Skeletal muscle tissue (tissue), 4 donors: Measurements from ENCODE around the gene CDKN2D. TPM values are rescaled to one million over a fixed set of nuclear protein-coding genes. Genes with fewer than 3 reads are reported as not detected.
"Not testable (repeated sequence)": the region's sequence is repeated elsewhere in the genome, so short reads cannot be mapped to it uniquely, and the experiment has no call there.

Experiments used
- H3K27ac ChIP-seq: one replicate; pipeline ENCODE4 v1.7.0; 2013; ENCODE audit warnings: mild to moderate bottlenecking, low read depth, low read length, inconsistent platforms
- H3K27me3 ChIP-seq, 3 donors: one replicate each; pipeline ENCODE4 v1.7.0; 2013; ENCODE audit warnings: low read length in 3 of 3; ENCODE audit not compliant: control insufficient read depth in 3 of 3, insufficient read depth in 3 of 3
- H3K36me3 ChIP-seq, 3 donors: one replicate each; pipeline ENCODE4 v1.7.0; 2013; ENCODE audit warnings: low read length in 3 of 3; ENCODE audit not compliant: control insufficient read depth in 3 of 3, insufficient read depth in 3 of 3
- H3K4me1 ChIP-seq, 3 donors: one replicate each; pipeline ENCODE4 v1.7.0; 2013; ENCODE audit warnings: low read length in 3 of 3, mild to moderate bottlenecking in 3 of 3; ENCODE audit not compliant: control insufficient read depth in 3 of 3, insufficient read depth in 3 of 3
- H3K4me3 ChIP-seq, 3 donors: one replicate each; pipeline ENCODE4 v1.7.0; 2013; ENCODE audit warnings: low read length in 3 of 3
- H3K9ac ChIP-seq, 3 donors: one replicate each; pipeline ENCODE4 v1.7.0; 2013; ENCODE audit warnings: low read length in 3 of 3, mild to moderate bottlenecking in 3 of 3, moderate library complexity in 2 of 3, low read depth in 1 of 3
- H3K9me3 ChIP-seq, 3 donors: one replicate each; pipeline ENCODE4 v1.7.0; 2013; ENCODE audit warnings: low read length in 3 of 3; ENCODE audit not compliant: control insufficient read depth in 3 of 3
- total RNA-seq: library from RNA; depleted of rRNA; stranded (reverse); fragments of >200 nt; gene quantifications from one replicate; pipeline ENCODE4 v1.2.3, GENCODE V29; 2014
- donor health status: Osteomylitis.

Gene CDKN2D
- total RNA-seq, 1 donor from 2014 or later: 16.7 TPM

DNA sequence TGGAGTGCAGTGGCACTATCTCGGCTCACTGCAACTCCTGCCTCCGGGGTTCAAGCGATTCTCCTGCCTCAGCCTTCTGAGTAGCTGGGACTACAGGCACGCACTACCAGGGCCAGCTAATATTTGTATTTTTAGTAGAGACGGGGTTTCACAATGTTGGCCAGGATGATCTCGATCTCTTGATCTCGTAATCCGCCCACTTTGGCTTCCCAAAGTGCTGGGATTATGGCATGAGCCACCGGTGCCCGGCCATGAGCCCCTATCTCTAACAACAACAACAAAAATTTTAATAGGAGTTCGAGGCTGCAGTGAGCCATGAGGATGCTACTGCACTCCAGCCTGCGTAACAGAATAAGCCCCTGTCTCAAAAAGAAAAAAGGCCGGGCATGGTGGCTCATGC, 13.3 kb upstream of the CDKN2D start:
- Histone ChIP-seq H3K4me1 (peaks cover 5 to 6% (median 5%) of the 10 kb centered on the region in 3 donors), H3K4me3 (no peak overlapping the region), H3K9me3 (no peaks in the 10 kb centered on the region), H3K9ac (no peak overlapping the region), H3K27ac (no peak overlapping the region), H3K36me3 (no peaks in the 10 kb centered on the region), H3K27me3 (peaks cover 2 to 9% (median 5%) of the 10 kb centered on the region in 3 donors)

- H3K4me3 ChIP-seq: peak overlapping the region; percentile 58 to 72 (median 62)
- H3K27me3 ChIP-seq: peaks cover 0 to 4% (median 0%) of the 10 kb centered on the region in 3 donors
- H3K9ac ChIP-seq: peak overlapping the region; percentile 9 to 73 (median 25)
Measured at GRCh38 chr19:10580979-10581631, 12.3 kb upstream of the CDKN2D start.

GRCh38 chr19:10577951-10578350, 9.2 kb upstream of the CDKN2D start:
- Histone ChIP-seq H3K36me3 (no peaks in the 10 kb centered on the region), H3K4me3 (no peak overlapping the region), H3K27ac (no peak overlapping the region), H3K9me3 (no peaks in the 10 kb centered on the region), H3K9ac (no peak overlapping the region), H3K27me3 (peaks cover 0 to 4% (median 0%) of the 10 kb centered on the region in 3 donors), H3K4me1 (peaks cover 5 to 6% (median 5%) of the 10 kb centered on the region in 3 donors)

More at GRCh38 chr19:10580979-10581631, 12.3 kb upstream of the CDKN2D start:
- Histone ChIP-seq H3K36me3 (no peaks in the 10 kb centered on the region), H3K4me1 (peaks cover 5 to 6% (median 5%) of the 10 kb centered on the region in 3 donors), H3K9me3 (no peaks in the 10 kb centered on the region), H3K27ac (no peak overlapping the region)

- Histone ChIP-seq H3K9ac (no peak overlapping the region), H3K9me3 (no peaks in the 10 kb centered on the region), H3K4me1 (no peaks in the 10 kb centered on the region), H3K36me3 (no peaks in the 10 kb centered on the region), H3K27ac (no peak overlapping the region), H3K4me3 (no peak overlapping the region), H3K27me3 (no peaks in the 10 kb centered on the region)
Measured at GRCh38 chr19:10575011-10575716, 6.4 kb upstream of the CDKN2D start.

GRCh38 chr19:10574462-10574861, 5.7 kb upstream of the CDKN2D start:
- Histone ChIP-seq H3K9ac (no peak overlapping the region), H3K4me1 (peaks cover 1 to 3% (median 2%) of the 10 kb centered on the region in 3 donors), H3K36me3 (no peaks in the 10 kb centered on the region), H3K27me3 (no peaks in the 10 kb centered on the region), H3K9me3 (no peaks in the 10 kb centered on the region), H3K4me3 (no peak overlapping the region), H3K27ac (no peak overlapping the region)

- H3K9ac ChIP-seq, H3K9me3 ChIP-seq, H3K36me3 ChIP-seq, H3K27me3 ChIP-seq, H3K27ac ChIP-seq, H3K4me1 ChIP-seq, H3K4me3 ChIP-seq: not testable (repeated sequence)
Measured at GRCh38 chr19:10573793-10574192, 5.0 kb upstream of the CDKN2D start.

DNA sequence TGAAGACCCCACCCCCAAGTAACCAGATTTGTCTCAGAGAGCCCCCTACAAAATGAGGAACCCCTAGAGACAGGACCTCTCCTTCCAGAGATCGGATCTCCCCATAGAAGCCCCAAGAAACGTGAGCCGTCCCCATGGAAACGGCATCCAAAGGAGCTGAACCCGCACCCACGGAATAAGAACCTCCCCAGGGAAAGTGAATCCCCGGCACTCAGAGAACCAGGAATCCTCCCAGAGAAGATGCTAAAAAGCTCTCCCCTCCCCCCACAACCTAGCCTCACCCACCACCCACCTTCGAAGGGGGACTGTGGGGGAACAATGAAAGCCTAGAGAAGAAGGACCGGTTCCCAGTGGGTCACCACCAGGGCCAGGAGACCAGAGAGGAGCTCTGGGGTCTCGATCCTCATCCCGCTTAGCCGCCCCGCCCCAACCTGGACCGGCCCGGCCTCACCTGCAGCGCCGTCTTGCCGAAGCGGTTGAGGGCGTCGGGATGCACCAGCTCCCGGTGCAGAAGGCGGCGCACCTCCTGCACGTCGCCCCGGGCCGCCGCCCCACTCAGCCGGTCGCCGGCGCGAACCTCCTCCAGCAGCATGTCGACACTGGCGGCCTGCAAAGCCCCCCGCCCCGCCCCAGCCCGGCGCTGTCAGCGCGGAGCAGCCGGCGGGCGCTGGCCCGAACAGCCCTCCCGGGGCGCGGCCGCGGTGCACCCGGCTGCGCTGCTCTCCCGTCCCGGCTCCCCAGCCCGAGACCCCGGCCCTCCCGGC, 535 bp downstream of the CDKN2D start:
- H3K27me3 ChIP-seq: no peaks in the 10 kb centered on the region
- H3K4me1 ChIP-seq: peaks cover 33 to 39% (median 34%) of the 10 kb centered on the region in 3 donors
- no peaks in the 10 kb centered on the region for H3K9me3 ChIP-seq
- peaks cover 0 to 3% (median 0%) of the 10 kb centered on the region in 3 donors for H3K36me3 ChIP-seq
- H3K27ac ChIP-seq: peak overlapping the region; percentile 83
- H3K9ac ChIP-seq: peak overlapping the region; percentile 17 to 76 (median 33)
- peak overlapping the region; percentile 67 to 75 (median 73) for H3K4me3 ChIP-seq

DNA sequence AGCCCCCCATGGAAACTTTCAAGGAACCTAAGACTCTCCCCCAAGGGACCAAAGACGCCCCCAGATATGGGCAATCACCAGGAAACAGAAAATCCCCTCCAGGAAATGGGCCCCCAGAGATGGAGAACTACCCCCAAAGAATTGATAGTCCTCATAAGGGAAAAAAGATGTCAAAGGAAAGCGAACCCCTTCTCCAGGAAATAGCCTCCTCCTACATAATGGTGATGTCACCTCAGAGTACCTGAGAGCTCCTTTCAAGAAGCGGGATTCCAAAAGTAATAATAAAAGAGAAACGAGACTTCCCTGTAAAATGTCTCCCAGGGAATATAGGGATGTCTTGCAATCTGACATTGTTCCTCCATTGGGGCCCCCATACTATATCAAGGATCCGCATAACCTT, 1.1 kb downstream of the CDKN2D start:
- H3K9me3 ChIP-seq: no peaks in the 10 kb centered on the region
- peak overlapping the region; percentile 83 for H3K27ac ChIP-seq
- peak overlapping the region in 2 of 3 donors; percentile 67 to 75 for H3K4me3 ChIP-seq
- peaks cover 33 to 39% (median 34%) of the 10 kb centered on the region in 3 donors for H3K4me1 ChIP-seq
- no peaks in the 10 kb centered on the region for H3K27me3 ChIP-seq
- peak overlapping the region; percentile 29 to 76 (median 33) for H3K9ac ChIP-seq
- peaks cover 1 to 3% (median 1%) of the 10 kb centered on the region in 3 donors for H3K36me3 ChIP-seq

GRCh38 chr19:10566658-10567410, 1.9 kb downstream of the CDKN2D start:
- H3K27me3 ChIP-seq: no peaks in the 10 kb centered on the region
- peak overlapping the region; percentile 83 for H3K27ac ChIP-seq
- H3K4me3 ChIP-seq: peak overlapping the region; percentile 75 to 89 (median 88)
- peak overlapping the region in 2 of 3 donors; percentile 77 to 81 for H3K9ac ChIP-seq
- peaks cover 33 to 39% (median 34%) of the 10 kb centered on the region in 3 donors for H3K4me1 ChIP-seq
- H3K9me3 ChIP-seq: no peaks in the 10 kb centered on the region
- H3K36me3 ChIP-seq: peaks cover 3 to 5% (median 4%) of the 10 kb centered on the region in 3 donors
